Midbrain (tissue), 1 donor: ENCODE results near the gene MLLT3.

Source experiments
- DNase-seq: peaks from one replicate; lab custom pipeline; 2025; lab: John Stamatoyannopoulos, UW

MLLT3 gene

GRCh38 chr9:20625003-20625349, 2.7 kb upstream of the MLLT3 start:
- no peak for DNase-seq

- peak; percentile 85 for DNase-seq
Measured at GRCh38 chr9:20624201-20625002, 2.1 kb upstream of the MLLT3 start.

- no peak for DNase-seq
Measured at GRCh38 chr9:20623748-20624124, 1.4 kb upstream of the MLLT3 start.

- DNase-seq: peak; percentile 38
Measured at GRCh38 chr9:20623021-20623747, 885 bp upstream of the MLLT3 start.

GRCh38 chr9:20621471-20622329, 599 bp downstream of the MLLT3 start:
- DNase-seq: peak; percentile 74

GRCh38 chr9:20620650-20621470, 1.4 kb downstream of the MLLT3 start:
- peak; percentile 36 for DNase-seq

GRCh38 chr9:20619487-20620200, 2.7 kb downstream of the MLLT3 start:
- no peak for DNase-seq

- no peak for DNase-seq
Measured at GRCh38 chr9:20618361-20618802, 3.9 kb downstream of the MLLT3 start.

GRCh38 chr9:20616808-20617207, 5.5 kb downstream of the MLLT3 start:
- no peak for DNase-seq

- no peak for DNase-seq
Measured at GRCh38 chr9:20614602-20615216, 7.6 kb downstream of the MLLT3 start.

- DNase-seq: no peak
Measured at GRCh38 chr9:20611691-20612287, 10.5 kb downstream of the MLLT3 start.

- no peak for DNase-seq
Measured at GRCh38 chr9:20610591-20610990, 11.7 kb downstream of the MLLT3 start.

GRCh38 chr9:20608582-20608981, 13.7 kb downstream of the MLLT3 start:
- no peak for DNase-seq

- DNase-seq: no peak
Measured at GRCh38 chr9:20606652-20607051, 15.6 kb downstream of the MLLT3 start.

GRCh38 chr9:20604562-20604961, 17.7 kb downstream of the MLLT3 start:
- no peak for DNase-seq

GRCh38 chr9:20603524-20604268, 18.6 kb downstream of the MLLT3 start:
- no peak for DNase-seq

- no peak for DNase-seq
Measured at GRCh38 chr9:20601292-20601691, 21.0 kb downstream of the MLLT3 start.

GRCh38 chr9:20599195-20599594, 23.1 kb downstream of the MLLT3 start:
- no peak for DNase-seq

GRCh38 chr9:20598367-20598766, 23.9 kb downstream of the MLLT3 start:
- DNase-seq: no peak
